Jurkat, Clone E6-1 (cell line): ENCODE measurements around the gene KIF1B.
"Not testable (repeated sequence)": the region's sequence is repeated elsewhere in the genome, so short reads cannot be mapped to it uniquely, and the experiment has no call there.

Source experiments
- DNase-seq: peaks from one replicate; pipeline ENCODE4 v3.0.0-alpha.2; 2011; ENCODE audit warnings: low read depth, low spot score
- H3K4me3 ChIP-seq: 2 replicates; pipeline ENCODE4 v1.5.1; 2011; ENCODE audit warnings: mild to moderate bottlenecking, low read length, control low read depth, moderate library complexity

KIF1B gene

DNA sequence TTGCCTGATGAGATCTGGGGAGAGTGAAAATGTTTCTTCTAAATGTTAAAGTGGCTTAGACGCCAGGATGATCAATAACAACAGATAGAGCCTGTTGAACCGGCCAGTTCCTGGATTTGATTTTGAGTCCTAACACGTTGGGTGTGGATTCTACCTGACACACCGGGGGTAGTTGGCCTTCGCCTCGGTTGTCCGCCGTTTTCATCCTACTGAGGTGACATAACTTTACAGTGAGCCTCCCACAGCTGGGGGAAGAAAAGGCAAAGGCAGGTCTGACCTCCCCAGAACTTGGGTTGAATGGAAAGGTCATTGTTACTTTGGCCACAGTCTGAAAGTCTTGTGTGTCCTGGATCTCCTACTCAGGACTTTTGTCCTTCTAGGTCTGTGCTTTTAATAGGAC, 189.6 kb downstream of the KIF1B start:
- H3K4me3 ChIP-seq: peak overlapping the region; percentile 88
- no peak for DNase-seq

DNA sequence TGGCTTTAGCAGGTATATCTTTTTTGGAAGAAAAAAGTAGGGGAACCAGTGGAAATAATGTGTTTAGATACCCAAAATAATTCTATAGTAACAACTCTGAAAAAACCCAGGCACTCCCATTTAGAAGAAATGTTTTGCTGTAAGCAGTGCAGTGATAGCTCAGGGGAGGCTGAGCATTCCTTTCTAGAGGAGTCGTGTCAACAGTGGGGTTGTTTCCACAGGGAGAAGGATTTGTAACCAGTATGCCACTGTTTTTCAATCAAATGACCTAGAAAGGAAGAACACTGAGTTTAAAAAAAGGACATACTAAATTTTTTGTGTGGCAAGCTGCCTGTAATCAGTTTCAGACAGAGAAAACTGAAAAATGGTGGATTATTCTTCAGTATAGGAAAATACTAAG, 190.9 kb downstream of the KIF1B start:
- DNase-seq: no peak

DNA sequence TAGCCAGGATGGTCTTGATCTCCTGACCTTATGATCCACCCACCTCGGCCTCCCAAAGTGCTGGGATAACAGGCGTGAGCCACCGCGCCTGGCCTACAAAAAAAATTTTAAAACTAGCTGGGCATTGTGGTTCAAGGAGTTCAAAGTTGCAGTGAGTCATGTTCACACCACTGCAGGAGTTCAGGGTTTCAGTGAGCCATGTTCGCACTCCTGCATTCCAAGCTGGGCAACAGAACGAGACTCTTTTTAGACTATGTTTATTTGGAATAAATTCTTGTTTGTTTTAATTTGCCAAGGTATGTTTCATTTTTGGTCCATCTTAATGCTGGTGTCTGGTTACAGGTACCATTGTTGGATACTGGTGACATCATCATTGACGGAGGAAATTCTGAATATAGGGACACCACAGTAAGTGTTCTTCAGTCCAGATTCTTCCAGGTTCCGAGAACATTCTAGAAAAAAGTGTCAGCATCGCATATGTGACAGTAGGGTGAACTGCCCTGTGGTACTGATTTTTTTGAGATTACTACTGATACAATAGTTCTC, 192.4 kb downstream of the KIF1B start:
- no peak for DNase-seq
- no peak overlapping the region for H3K4me3 ChIP-seq

More for the DNA sequence above, 190.9 kb downstream of the KIF1B start:
- no peak overlapping the region for H3K4me3 ChIP-seq

DNA sequence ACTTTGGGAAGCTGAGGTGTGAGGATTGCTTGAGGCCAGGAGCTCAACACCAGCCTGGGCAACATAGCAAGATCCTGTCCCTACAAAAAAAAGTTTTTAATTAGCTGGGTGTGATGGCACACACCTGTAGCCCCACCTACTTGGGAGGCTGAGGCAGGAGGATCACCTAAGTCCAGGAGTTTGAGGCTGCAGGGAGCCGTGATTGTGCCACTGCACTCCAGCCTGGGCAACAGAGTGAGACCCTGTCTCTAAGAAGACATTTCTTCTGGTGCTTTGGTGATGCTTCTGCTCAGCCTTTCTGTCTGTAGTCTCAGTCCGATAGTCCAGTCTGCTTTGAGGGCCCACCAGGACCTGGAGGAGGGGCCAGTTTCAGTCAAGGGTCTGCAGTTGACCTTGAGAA, 196.8 kb downstream of the KIF1B start:
- no peak overlapping the region for H3K4me3 ChIP-seq
- DNase-seq: no peak

DNA sequence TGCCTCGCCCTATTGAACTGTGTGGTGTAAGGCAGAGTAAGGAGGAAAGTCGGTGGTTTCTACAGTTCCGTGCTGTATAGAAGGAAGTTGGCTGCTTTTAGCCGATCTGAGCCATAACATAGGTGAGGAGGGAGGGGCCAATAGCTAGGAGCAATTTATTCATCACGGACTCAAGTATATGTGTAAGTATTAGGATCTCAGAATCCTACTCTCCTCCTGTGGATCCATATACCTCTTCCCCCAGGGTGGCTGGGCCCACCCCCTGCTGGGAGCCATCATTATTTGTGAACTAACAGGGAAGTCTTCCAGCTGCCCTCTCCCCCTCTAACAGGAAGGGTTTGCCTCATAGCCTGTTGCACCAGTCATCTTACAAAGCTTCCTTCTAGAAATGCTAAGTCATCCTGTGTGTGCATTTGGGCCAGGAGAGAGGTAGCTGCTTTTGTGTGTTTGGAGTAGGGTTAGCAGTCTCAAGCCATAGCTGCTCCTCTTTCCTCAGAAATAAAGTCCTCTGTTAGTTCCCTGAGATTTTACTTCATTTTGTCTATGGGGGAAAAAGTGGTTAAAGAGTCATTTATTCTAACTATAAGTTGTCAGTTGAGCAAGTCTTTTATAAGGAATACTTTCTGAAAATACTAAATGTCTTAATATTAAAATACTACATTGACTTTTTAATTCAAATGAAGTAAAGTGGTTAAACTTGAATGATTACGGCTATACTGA, 205.0 kb downstream of the KIF1B start:
- H3K4me3 ChIP-seq: no peak overlapping the region
- DNase-seq: no peak

DNA sequence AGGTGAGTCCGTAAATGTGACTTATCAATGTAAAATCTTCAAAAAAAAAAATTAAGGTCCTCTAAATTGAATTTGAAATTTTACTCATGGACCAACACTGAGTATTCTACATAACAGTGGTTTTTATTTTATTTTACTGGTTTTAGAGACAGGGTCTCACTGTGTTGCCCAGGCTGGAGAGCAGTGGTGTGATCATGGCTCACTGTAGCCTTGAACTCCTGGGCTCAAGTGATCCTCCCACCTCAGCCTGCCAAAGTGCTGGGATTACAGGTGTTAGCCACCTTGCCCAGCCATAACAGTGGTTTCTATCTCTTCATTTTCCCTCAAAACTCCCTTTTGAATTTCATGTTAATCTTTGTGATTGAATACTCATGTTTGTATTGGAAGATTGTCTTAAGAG, 205.6 kb downstream of the KIF1B start:
- H3K4me3 ChIP-seq, DNase-seq: not testable (repeated sequence)

DNA sequence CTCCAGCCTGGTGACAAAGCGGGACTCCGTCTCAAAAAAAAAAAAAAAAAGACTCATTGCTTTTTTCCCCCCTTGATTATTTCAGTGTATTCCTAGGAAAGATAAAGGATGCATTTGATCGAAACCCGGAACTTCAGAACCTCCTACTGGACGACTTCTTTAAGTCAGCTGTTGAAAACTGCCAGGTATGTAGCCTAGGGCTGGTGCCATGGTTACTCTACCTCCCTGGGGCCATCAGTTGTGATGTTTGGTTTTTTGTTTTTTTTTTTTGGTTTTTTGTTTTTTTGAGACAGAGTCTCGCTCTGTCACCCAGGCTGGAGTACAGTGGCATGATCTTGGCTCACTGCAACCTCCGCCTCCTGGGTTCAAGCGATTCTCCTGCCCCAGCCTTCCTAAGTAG, 208.4 kb downstream of the KIF1B start:
- DNase-seq, H3K4me3 ChIP-seq: not testable (repeated sequence)

DNA sequence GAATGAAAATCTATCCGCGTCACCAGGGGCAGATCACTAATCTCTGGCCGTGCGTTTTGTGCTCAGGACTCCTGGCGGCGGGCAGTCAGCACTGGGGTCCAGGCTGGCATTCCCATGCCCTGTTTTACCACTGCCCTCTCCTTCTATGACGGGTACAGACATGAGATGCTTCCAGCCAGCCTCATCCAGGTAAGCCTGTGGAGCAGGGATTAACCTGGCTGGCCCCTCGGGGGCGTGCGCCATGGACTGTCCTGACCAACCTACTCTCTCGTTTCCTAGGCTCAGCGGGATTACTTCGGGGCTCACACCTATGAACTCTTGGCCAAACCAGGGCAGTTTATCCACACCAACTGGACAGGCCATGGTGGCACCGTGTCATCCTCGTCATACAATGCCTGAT, 209.0 kb downstream of the KIF1B start:
- no peak for DNase-seq
- H3K4me3 ChIP-seq: no peak overlapping the region

DNA sequence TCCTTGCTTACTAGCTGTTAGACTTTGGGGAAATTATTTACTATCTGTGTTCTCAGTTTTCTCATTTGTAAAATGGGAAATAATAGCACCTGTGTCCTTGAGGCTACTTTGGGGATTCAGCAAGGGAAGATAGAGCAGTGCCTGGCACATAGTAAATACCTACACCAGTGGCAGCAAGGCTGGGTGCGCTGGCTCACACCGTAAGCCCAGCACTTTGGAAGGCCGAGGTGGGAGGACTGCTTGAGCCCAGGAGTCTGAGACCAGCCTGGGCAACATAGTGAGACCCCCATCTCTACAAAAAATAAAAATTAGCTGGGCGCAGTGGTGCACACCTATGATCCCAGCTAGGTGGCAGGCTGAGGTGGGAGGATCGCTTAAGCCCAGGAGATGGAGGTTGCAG, 211.3 kb downstream of the KIF1B start:
- DNase-seq: no peak
- H3K4me3 ChIP-seq: no peak overlapping the region

DNA sequence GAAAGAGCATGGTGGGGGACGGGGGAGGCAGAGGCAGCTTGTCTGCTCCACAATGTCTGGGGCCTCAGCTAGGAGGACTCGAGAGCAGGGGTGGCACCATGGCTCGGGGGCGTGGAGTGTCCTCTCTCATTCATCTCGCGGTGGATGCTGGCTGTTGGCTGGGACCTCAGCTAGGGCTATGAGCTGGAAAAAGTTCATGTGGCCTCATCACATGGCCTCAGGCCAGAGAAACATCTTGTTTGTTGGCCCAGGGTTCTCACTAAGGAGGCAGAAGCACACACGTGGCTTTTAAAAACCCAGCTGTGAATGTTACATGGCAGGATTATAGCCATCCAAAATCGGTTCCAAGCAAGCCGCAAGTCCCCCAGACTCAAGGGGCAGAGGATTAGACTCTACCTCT, 213.7 kb downstream of the KIF1B start:
- DNase-seq: no peak

DNA sequence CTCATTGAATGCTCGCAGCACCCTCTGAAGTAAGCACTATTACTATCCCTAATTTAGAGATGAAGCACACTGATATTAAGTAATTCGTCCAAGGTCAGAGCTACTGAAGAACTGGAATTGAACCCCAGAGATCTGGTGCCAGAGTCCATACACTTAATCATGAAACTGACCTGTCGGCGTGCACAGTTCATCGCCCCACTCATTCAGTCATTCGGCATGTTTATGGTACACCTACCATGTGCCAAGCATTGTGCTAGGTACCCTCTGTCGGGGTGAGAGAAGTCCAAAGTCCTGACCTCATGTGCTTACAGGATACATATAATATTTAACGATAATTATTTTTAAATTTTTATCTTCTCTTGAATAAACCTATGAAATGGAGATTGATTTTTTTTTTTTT, 214.3 kb downstream of the KIF1B start:
- DNase-seq: no peak
- no peak overlapping the region for H3K4me3 ChIP-seq

More for the DNA sequence above, 213.7 kb downstream of the KIF1B start:
- H3K4me3 ChIP-seq: no peak overlapping the region

DNA sequence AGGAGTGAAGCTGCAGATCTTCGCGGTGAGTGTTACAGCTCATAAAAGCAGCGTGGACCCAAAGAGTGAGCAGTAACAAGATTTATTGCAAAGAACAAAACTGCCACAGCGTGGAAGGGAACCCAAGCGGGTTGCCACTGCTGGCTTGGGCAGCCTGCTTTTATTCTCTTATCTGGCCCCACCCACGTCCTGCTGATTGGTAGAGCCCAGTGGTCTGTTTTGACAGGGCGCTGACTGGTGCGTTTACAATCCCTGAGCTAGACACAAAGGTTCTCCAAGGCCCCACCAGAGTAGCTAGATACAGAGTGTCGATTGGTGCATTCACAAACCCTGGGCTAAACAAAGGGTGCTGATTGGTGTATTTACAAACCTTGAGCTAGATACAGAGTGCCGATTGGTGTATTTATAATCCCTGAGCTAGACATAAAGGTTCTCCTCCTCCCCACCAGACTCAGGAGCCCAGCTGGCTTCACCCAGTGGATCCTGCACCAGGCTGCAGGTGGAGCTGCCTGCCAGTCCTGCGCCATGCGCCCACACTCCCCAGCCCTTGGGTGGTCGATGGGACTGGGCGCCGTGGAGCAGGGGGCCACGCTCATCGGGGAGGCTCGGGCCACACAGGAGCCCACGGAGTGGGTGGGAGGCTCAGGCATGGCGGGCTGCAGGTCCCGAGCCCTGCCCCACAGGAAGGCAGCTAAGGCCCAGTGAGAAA, 215.6 kb downstream of the KIF1B start:
- DNase-seq: not testable (repeated sequence)

DNA sequence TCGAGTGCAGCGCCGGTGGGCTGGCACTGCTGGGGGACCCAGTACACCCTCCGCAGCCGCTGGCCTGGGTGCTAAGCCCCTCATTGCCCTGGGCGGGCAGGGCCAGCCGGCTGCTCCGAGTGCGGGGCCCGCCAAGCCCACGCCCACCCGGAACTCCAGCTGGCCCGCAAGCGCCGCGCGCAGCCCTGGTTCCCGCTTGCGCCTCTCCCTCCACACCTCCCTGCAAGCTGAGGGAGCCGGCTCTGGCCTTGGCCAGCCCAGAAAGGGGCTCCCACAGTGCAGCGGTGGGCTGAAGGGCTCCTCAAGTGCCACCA, 216.1 kb downstream of the KIF1B start:
- not testable (repeated sequence) for H3K4me3 ChIP-seq, DNase-seq

More for the DNA sequence above, 215.6 kb downstream of the KIF1B start:
- not testable (repeated sequence) for H3K4me3 ChIP-seq

DNA sequence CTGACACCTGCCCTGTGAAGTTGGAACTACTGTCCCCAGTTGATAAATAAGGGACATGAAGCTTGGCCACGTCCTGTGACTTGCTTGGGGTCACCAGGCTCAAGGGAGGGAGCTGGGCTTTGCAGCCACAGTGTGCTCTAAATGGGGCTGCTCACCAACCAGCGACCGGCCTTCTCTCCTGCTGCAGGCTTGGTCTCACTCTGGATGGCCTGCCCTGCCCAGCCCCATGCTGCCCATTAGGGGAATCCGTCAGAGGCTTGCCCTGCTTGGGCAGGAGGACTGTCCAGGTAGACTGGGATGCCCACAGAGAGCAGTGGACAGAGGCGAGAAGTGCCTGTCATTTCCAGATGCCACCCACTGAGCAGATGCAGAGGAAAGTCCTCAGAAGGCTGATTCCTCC, 218.6 kb downstream of the KIF1B start:
- no peak for DNase-seq
- H3K4me3 ChIP-seq: no peak overlapping the region

DNA sequence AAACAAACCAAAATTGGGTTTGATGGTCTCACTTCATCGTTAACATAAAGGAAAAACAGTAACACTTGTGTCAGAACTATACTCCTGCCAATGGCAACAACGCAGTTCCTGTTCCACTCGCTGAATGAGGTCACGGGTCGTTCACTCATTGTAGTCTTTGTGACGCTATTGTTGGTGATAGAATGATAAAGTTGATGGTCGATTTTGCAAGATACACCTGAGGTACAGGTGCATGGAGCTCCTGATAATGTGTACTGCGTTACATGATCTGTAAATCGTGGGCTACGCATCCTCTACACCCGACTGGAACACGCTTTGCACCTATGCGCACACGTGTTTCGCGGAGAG, 219.5 kb downstream of the KIF1B start:
- DNase-seq: no peak
- peak overlapping the region; percentile 94 for H3K4me3 ChIP-seq

DNA sequence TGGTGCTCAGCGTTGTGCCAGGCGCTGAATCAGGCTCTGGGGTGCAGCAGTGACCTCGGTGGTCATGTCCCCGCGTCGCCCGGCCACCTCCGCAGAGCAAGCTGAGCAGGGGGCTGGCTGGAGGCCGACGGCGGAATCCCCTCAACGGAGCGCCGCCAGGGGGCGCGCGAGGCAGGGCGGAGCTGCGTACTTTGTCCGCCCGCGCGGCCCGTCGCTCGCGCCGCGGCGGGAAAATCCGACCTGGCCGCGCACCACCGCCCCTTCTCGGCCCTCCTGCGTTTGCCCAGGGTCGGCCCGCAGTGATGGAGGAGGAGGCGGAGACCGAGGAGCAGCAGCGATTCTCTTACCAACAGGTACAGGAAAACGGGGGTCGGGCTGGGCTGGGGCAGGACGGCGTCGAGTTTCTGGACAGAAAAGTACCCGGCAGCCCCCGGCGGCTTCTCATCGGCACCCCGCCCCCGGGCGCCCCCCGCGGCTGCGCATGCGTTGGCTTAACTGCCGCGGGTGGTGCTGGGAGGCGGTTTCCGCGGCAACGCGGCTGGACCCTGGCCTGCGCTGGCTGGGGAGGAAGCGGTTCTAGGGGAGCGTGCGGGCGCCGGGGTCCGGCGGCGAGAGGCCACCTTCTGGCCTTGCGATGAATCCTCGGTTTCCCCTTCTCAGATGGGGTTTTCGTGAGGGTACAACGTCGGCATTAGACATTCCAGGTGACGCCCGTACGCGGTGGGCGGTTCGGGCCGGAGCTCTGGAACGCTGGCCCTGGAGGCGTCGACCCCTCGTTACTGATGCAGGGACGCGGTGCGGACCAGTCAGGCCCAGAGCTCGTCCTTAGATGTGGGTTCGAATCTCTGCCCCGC, 220.1 kb downstream of the KIF1B start, which contains the start of gene CENPS:
TSS of gene CENPS (plus strand) at position 218 of the 854 bp plus-strand sequence. CDS start at position 303, 85 bp downstream.
- peak within 1 kb of the TSS; percentile 94 for H3K4me3 ChIP-seq
- peak; percentile 70 for DNase-seq
